H9 (cell line): Measurements from ENCODE around the gene C17orf113. TPM values are rescaled to one million over a fixed set of nuclear protein-coding genes. Genes with fewer than 3 reads are reported as not detected.

Experiments used
- DNase-seq: peaks from one replicate; pipeline ENCODE4 v3.0.0-alpha.2; 2017
- H2AFZ ChIP-seq: one replicate; pipeline ENCODE4 v1.6.1; 2013; ENCODE audit warnings: mild to moderate bottlenecking, low read length, control low read depth, moderate library complexity
- H2AK5ac ChIP-seq: 2 replicates; pipeline ENCODE4 v1.6.1; 2013; ENCODE audit warnings: low read length, control low read depth, mixed read lengths; ENCODE audit not compliant: insufficient read length
- H2BK120ac ChIP-seq: one replicate; pipeline ENCODE4 v1.6.1; 2013; ENCODE audit warnings: low read depth, mild to moderate bottlenecking, low read length, control low read depth, inconsistent platforms; ENCODE audit not compliant: poor library complexity, severe bottlenecking
- H2BK12ac ChIP-seq: 2 replicates; pipeline ENCODE4 v1.6.1; 2013; ENCODE audit warnings: low read length, control low read depth, mixed read lengths, low read depth; ENCODE audit not compliant: insufficient read length
- H2BK15ac ChIP-seq: 2 replicates; pipeline ENCODE4 v1.6.1; 2013; ENCODE audit warnings: low read depth, low read length, control low read depth
- H2BK20ac ChIP-seq: one replicate; pipeline ENCODE4 v1.6.1; 2013; ENCODE audit warnings: low read depth, mild to moderate bottlenecking, low read length, control low read depth, inconsistent platforms; ENCODE audit not compliant: poor library complexity, severe bottlenecking
- H2BK5ac ChIP-seq: 2 replicates; pipeline ENCODE4 v1.6.1; 2013; ENCODE audit warnings: low read length, control low read depth, mixed read lengths; ENCODE audit not compliant: insufficient read length
- H3K14ac ChIP-seq: 2 replicates; pipeline ENCODE4 v1.6.1; 2013; ENCODE audit warnings: low read length, control low read depth; ENCODE audit not compliant: insufficient read depth
- H3K18ac ChIP-seq: 2 replicates; pipeline ENCODE4 v1.6.1; 2013; ENCODE audit warnings: low read depth, mild to moderate bottlenecking, mixed read lengths, low read length, control low read depth; ENCODE audit not compliant: insufficient read length
- H3K23ac ChIP-seq: 2 replicates; pipeline ENCODE4 v1.6.1; 2013; ENCODE audit warnings: low read length, control low read depth, mixed read lengths, low read depth; ENCODE audit not compliant: insufficient read length
- H3K23me2 ChIP-seq: 2 replicates; pipeline ENCODE4 v1.6.1; 2013; ENCODE audit warnings: low read depth, mild to moderate bottlenecking, mixed read lengths, low read length, control low read depth; ENCODE audit not compliant: insufficient read length, poor library complexity, severe bottlenecking
- H3K27ac ChIP-seq: 2 replicates; pipeline ENCODE4 v1.5.1; 2013; ENCODE audit warnings: low read length, control low read depth, mixed read lengths, low read depth; ENCODE audit not compliant: insufficient read length
- H3K27me3 ChIP-seq: 2 replicates; pipeline ENCODE4 v1.6.1; 2013; ENCODE audit warnings: low read length, control low read depth, inconsistent platforms; ENCODE audit not compliant: insufficient read depth
- H3K4ac ChIP-seq: 2 replicates; pipeline ENCODE4 v1.6.1; 2013; ENCODE audit warnings: low read depth, mild to moderate bottlenecking, control low read depth, inconsistent platforms, low read length, moderate library complexity
- H3K4me1 ChIP-seq: 2 replicates; pipeline ENCODE4 v1.6.1; 2013; ENCODE audit warnings: low read length, control low read depth, inconsistent platforms; ENCODE audit not compliant: insufficient read depth
- H3K4me2 ChIP-seq: 2 replicates; pipeline ENCODE4 v1.6.1; 2013; ENCODE audit warnings: low read length, control low read depth, mixed read lengths; ENCODE audit not compliant: insufficient read length, insufficient read depth
- H3K56ac ChIP-seq: 2 replicates; pipeline ENCODE4 v1.6.1; 2013; ENCODE audit warnings: low read depth, mild to moderate bottlenecking, mixed read lengths, low read length, control low read depth; ENCODE audit not compliant: insufficient read length
- H3K79me1 ChIP-seq: 2 replicates; pipeline ENCODE4 v1.6.1; 2013; ENCODE audit warnings: low read depth, mild to moderate bottlenecking, moderate library complexity, low read length, control low read depth, inconsistent platforms; ENCODE audit not compliant: insufficient read depth, poor library complexity, severe bottlenecking
- H3K79me2 ChIP-seq: 2 replicates; pipeline ENCODE4 v1.6.1; 2013; ENCODE audit warnings: low read length, control low read depth, inconsistent platforms; ENCODE audit not compliant: insufficient read depth
- H3K9ac ChIP-seq: 2 replicates; pipeline ENCODE4 v1.6.1; 2013; ENCODE audit warnings: low read length, control low read depth, mixed read lengths; ENCODE audit not compliant: insufficient read length; ENCODE audit errors: extremely low read depth
- H3K9me3 ChIP-seq: one replicate; pipeline ENCODE4 v1.6.1; 2013; ENCODE audit warnings: low read depth, low read length, inconsistent platforms; ENCODE audit not compliant: control insufficient read depth
- H3T11ph ChIP-seq: one replicate; pipeline ENCODE4 v1.6.1; 2013; ENCODE audit warnings: mild to moderate bottlenecking, low read length, control low read depth, inconsistent platforms
- H4K20me1 ChIP-seq: one replicate; pipeline ENCODE4 v1.6.1; 2013; ENCODE audit not compliant: control insufficient read depth, insufficient read length, insufficient read depth
- H4K5ac ChIP-seq: 2 replicates; pipeline ENCODE4 v1.6.1; 2013; ENCODE audit warnings: low read depth, mild to moderate bottlenecking, mixed read lengths, low read length, control low read depth; ENCODE audit not compliant: insufficient read length
- H4K8ac ChIP-seq: replicated peaks from 2 replicates; pipeline ENCODE4 v1.6.1; 2013; ENCODE audit warnings: low read length, control low read depth, mixed read lengths, low read depth; ENCODE audit not compliant: insufficient read length
- H4K91ac ChIP-seq: 2 replicates; pipeline ENCODE4 v1.6.1; 2013; ENCODE audit warnings: low read depth, mild to moderate bottlenecking, moderate library complexity, mixed read lengths, low read length, control low read depth; ENCODE audit not compliant: insufficient read length
- H3K27ac Mint-ChIP-seq, 3 experiments: 2 replicates in 2 of 3; 3 replicates in 1 of 3; pipeline ENCODE4 v1.8.0; 2020 to 2021; ENCODE audit warnings: mixed read lengths in 3 of 3, mild to moderate bottlenecking in 1 of 3, moderate library complexity in 1 of 3
- H3K27me3 Mint-ChIP-seq: 2 replicates; pipeline ENCODE4 v1.8.0; 2021; ENCODE audit warnings: low read depth, mild to moderate bottlenecking, moderate library complexity, mixed read lengths
- H3K36me3 Mint-ChIP-seq, 3 experiments: 2 replicates in 2 of 3; 3 replicates in 1 of 3; pipeline ENCODE4 v1.8.0; 2020 to 2021; ENCODE audit warnings: low read depth in 3 of 3, mixed read lengths in 3 of 3; ENCODE audit not compliant: insufficient read depth in 1 of 3
- H3K4me1 Mint-ChIP-seq, 2 experiments: 2 replicates each; pipeline ENCODE4 v1.8.0; 2020; ENCODE audit warnings: mixed read lengths in 2 of 2
- H3K4me3 Mint-ChIP-seq, 2 experiments: 2 replicates in 1 of 2; 3 replicates in 1 of 2; pipeline ENCODE4 v1.8.0; 2020 to 2021; ENCODE audit warnings: mild to moderate bottlenecking in 2 of 2, mixed read lengths in 2 of 2, moderate library complexity in 1 of 2
- H3K9me3 Mint-ChIP-seq, 2 experiments: 2 replicates in 1 of 2; 3 replicates in 1 of 2; pipeline ENCODE4 v1.8.0; 2020; ENCODE audit warnings: mild to moderate bottlenecking in 2 of 2, mixed read lengths in 2 of 2, moderate library complexity in 1 of 2
- CTCF ChIP-seq: fragments of 200-600 bp; sonication (generic); conservative IDR thresholded peaks from 3 replicates; pipeline ENCODE4 v1.8.0; 2021; ENCODE audit warnings: antibody characterized with exemption, mild to moderate bottlenecking
- WGBS: extraction: QIAGEN DNeasy Blood & Tissue Kit; methylation state at CpG from one replicate; pipeline ENCODE4 v1.1.7; 2013; ENCODE audit warnings: missing lambda C conversion rate, low lambda C conversion rate, mixed read lengths; ENCODE audit not compliant: insufficient read length; ENCODE audit errors: extremely low coverage; 5-methylcytosine and 5-hydroxymethylcytosine counted together
- total RNA-seq: library from RNA; stranded (reverse); gene quantifications from 2 replicates; pipeline ENCODE4 v1.2.1, GENCODE V29; 2021

The C17orf113 gene
- total RNA-seq, 1 experiment from 2014 or later: 1.0 TPM

GRCh38 chr17:42068979-42069378, 18.6 kb upstream of the C17orf113 start:
- Histone ChIP-seq H3K9ac (no peak overlapping the region), H2AK5ac (no peak overlapping the region), H4K20me1 (peaks cover 3% of the 10 kb centered on the region), H3K23ac (no peak overlapping the region), H2BK12ac (no peak overlapping the region), H3K9me3 (no peaks in the 10 kb centered on the region), H3K27me3 (no peaks in the 10 kb centered on the region), H3K4me2 (no peak overlapping the region), H3K14ac (no peak overlapping the region), H4K8ac (no peak overlapping the region), H4K91ac (no peak overlapping the region), H4K5ac (no peak overlapping the region), H3K56ac (no peak overlapping the region), H2BK15ac (no peak overlapping the region), H3K18ac (no peak overlapping the region), H2BK120ac (no peak overlapping the region), H3K23me2 (peaks cover 6% of the 10 kb centered on the region), H3K4me1 (0 out of 2 replicates have a peak, but pooled peaks cover 3% of the 10 kb centered on the region), H3K27ac (no peak overlapping the region), H3T11ph (no peak overlapping the region), H2AFZ (no peak overlapping the region), H3K4ac (no peak overlapping the region), H3K79me1 (no peaks in the 10 kb centered on the region), H2BK20ac (no peak overlapping the region), H3K79me2 (no peaks in the 10 kb centered on the region), H2BK5ac (no peak overlapping the region)
- TF ChIP-seq CTCF: no peak
- WGBS: no CpG with 5 or more reads among the region's 3 CpGs
- Mint-ChIP-seq H3K4me3 (peak overlapping the region in 1 of 2 experiments; percentile 38; a peak in 1 of 5 replicates), H3K9me3 (no peaks in the 10 kb centered on the region), H3K27me3 (peaks cover 14% of the 10 kb centered on the region), H3K27ac (no peak overlapping the region), H3K4me1 (peaks cover 9 to 27% of the 10 kb centered on the region in 2 experiments), H3K36me3 (no peaks in the 10 kb centered on the region; a peak in 1 of 7 replicates)
- no peak for DNase-seq
